Activated naive CD4-positive, alpha-beta T cell treated with anti-CD3 and anti-CD28 coated beads, Interleukin-2, amount 50 U/mL, for 24 hours (primary cell): ENCODE measurements around the gene PSMG3.
"Not testable (repeated sequence)": the region's sequence is repeated elsewhere in the genome, so short reads cannot be mapped to it uniquely, and the experiment has no call there.

Experiments used
- H3K27ac Mint-ChIP-seq: one replicate; pipeline ENCODE4 v1.8.0; 2021; ENCODE audit warnings: mild to moderate bottlenecking, mixed read lengths
- H3K27me3 Mint-ChIP-seq: one replicate; pipeline ENCODE4 v1.8.0; 2021; ENCODE audit warnings: mixed read lengths
- H3K36me3 Mint-ChIP-seq: one replicate; pipeline ENCODE4 v1.8.0; 2021; ENCODE audit warnings: mixed read lengths
- H3K4me1 Mint-ChIP-seq: one replicate; pipeline ENCODE4 v1.8.0; 2021; ENCODE audit warnings: mixed read lengths
- H3K4me3 Mint-ChIP-seq: one replicate; pipeline ENCODE4 v1.8.0; 2021; ENCODE audit warnings: mild to moderate bottlenecking, mixed read lengths
- H3K9me3 Mint-ChIP-seq: one replicate; pipeline ENCODE4 v1.8.0; 2021; ENCODE audit warnings: mixed read lengths

The PSMG3 gene

GRCh38 chr7:1590476-1590875 is 20.6 kb upstream of the PSMG3 start:
- Mint-ChIP-seq H3K27ac (no peak overlapping the region), H3K27me3 (peaks cover 12% of the 10 kb centered on the region), H3K4me3 (no peak overlapping the region), H3K4me1 (peaks cover 20% of the 10 kb centered on the region), H3K9me3 (no peaks in the 10 kb centered on the region), H3K36me3 (no peaks in the 10 kb centered on the region)

- no peak overlapping the region for H3K4me3 Mint-ChIP-seq
- no peaks in the 10 kb centered on the region for H3K9me3 Mint-ChIP-seq
- H3K27me3 Mint-ChIP-seq = peaks cover 12% of the 10 kb centered on the region
- peaks cover 20% of the 10 kb centered on the region for H3K4me1 Mint-ChIP-seq
- H3K36me3 Mint-ChIP-seq = peaks cover 2% of the 10 kb centered on the region
- no peak overlapping the region for H3K27ac Mint-ChIP-seq
These were observed 19.1 kb upstream of the PSMG3 start for GRCh38 chr7:1588978-1589377.

- H3K36me3 Mint-ChIP-seq = peaks cover 2% of the 10 kb centered on the region
- H3K27me3 Mint-ChIP-seq = peaks cover 10% of the 10 kb centered on the region
- peaks cover 14% of the 10 kb centered on the region for H3K4me1 Mint-ChIP-seq
- no peak overlapping the region for H3K27ac Mint-ChIP-seq
- H3K4me3 Mint-ChIP-seq = no peak overlapping the region
- no peaks in the 10 kb centered on the region for H3K9me3 Mint-ChIP-seq
These were observed 17.9 kb upstream of the PSMG3 start for GRCh38 chr7:1587738-1588137.

GRCh38 chr7:1586827-1587705 is 17.2 kb upstream of the PSMG3 start:
- Mint-ChIP-seq H3K36me3 (peaks cover 2% of the 10 kb centered on the region), H3K27me3 (peaks cover 8% of the 10 kb centered on the region), H3K4me1 (peaks cover 9% of the 10 kb centered on the region), H3K27ac (no peak overlapping the region), H3K4me3 (no peak overlapping the region), H3K9me3 (no peaks in the 10 kb centered on the region)

- Mint-ChIP-seq H3K4me1 (peaks cover 1% of the 10 kb centered on the region), H3K27ac (no peak overlapping the region), H3K4me3 (no peak overlapping the region), H3K9me3 (no peaks in the 10 kb centered on the region), H3K27me3 (peaks cover 3% of the 10 kb centered on the region), H3K36me3 (peaks cover 2% of the 10 kb centered on the region)
These were observed 16.4 kb upstream of the PSMG3 start for GRCh38 chr7:1586126-1586826.

- no peaks in the 10 kb centered on the region for H3K9me3 Mint-ChIP-seq
- H3K4me3 Mint-ChIP-seq = no peak overlapping the region
- no peak overlapping the region for H3K27ac Mint-ChIP-seq
- no peaks in the 10 kb centered on the region for H3K27me3 Mint-ChIP-seq
- peaks cover 2% of the 10 kb centered on the region for H3K36me3 Mint-ChIP-seq
- H3K4me1 Mint-ChIP-seq = peaks cover 2% of the 10 kb centered on the region
These were observed 15.5 kb upstream of the PSMG3 start for GRCh38 chr7:1585142-1585981.

GRCh38 chr7:1584700-1585099 is 14.9 kb upstream of the PSMG3 start:
- Mint-ChIP-seq H3K4me1 (peaks cover 9% of the 10 kb centered on the region), H3K27ac (no peak overlapping the region), H3K36me3 (peaks cover 2% of the 10 kb centered on the region), H3K27me3 (no peaks in the 10 kb centered on the region), H3K9me3 (no peaks in the 10 kb centered on the region), H3K4me3 (no peak overlapping the region)

- H3K4me3 Mint-ChIP-seq, H3K9me3 Mint-ChIP-seq, H3K27ac Mint-ChIP-seq, H3K27me3 Mint-ChIP-seq, H3K36me3 Mint-ChIP-seq: not testable (repeated sequence)
- peaks cover 14% of the 10 kb centered on the region for H3K4me1 Mint-ChIP-seq
These were observed 13.6 kb upstream of the PSMG3 start for GRCh38 chr7:1583241-1583930.

GRCh38 chr7:1580422-1581030 is 10.7 kb upstream of the PSMG3 start:
- peaks cover 14% of the 10 kb centered on the region for H3K4me1 Mint-ChIP-seq
- H3K27me3 Mint-ChIP-seq = no peaks in the 10 kb centered on the region
- peaks cover 2% of the 10 kb centered on the region for H3K36me3 Mint-ChIP-seq
- no peak overlapping the region for H3K27ac Mint-ChIP-seq
- no peaks in the 10 kb centered on the region for H3K9me3 Mint-ChIP-seq
- H3K4me3 Mint-ChIP-seq = no peak overlapping the region

GRCh38 chr7:1579481-1580421 is 9.9 kb upstream of the PSMG3 start:
- peak overlapping the region; percentile 24 for H3K27ac Mint-ChIP-seq
- H3K36me3 Mint-ChIP-seq = no peaks in the 10 kb centered on the region

GRCh38 chr7:1578513-1578912 is 8.7 kb upstream of the PSMG3 start:
- Mint-ChIP-seq H3K4me3 (no peak overlapping the region), H3K4me1 (peaks cover 14% of the 10 kb centered on the region), H3K27ac (no peak overlapping the region), H3K27me3 (no peaks in the 10 kb centered on the region), H3K9me3 (no peaks in the 10 kb centered on the region), H3K36me3 (no peaks in the 10 kb centered on the region)

More at GRCh38 chr7:1579481-1580421, 9.9 kb upstream of the PSMG3 start:
- H3K27me3 Mint-ChIP-seq = no peaks in the 10 kb centered on the region
- H3K4me1 Mint-ChIP-seq = peaks cover 14% of the 10 kb centered on the region
- no peak overlapping the region for H3K4me3 Mint-ChIP-seq
- H3K9me3 Mint-ChIP-seq = no peaks in the 10 kb centered on the region

- Mint-ChIP-seq H3K36me3 (no peaks in the 10 kb centered on the region), H3K4me1 (peaks cover 28% of the 10 kb centered on the region), H3K4me3 (no peak overlapping the region), H3K27ac (no peak overlapping the region), H3K27me3 (no peaks in the 10 kb centered on the region), H3K9me3 (no peaks in the 10 kb centered on the region)
These were observed 6.9 kb upstream of the PSMG3 start for GRCh38 chr7:1576521-1577253.

GRCh38 chr7:1575809-1576208 is 6.0 kb upstream of the PSMG3 start:
- no peaks in the 10 kb centered on the region for H3K9me3 Mint-ChIP-seq
- H3K27me3 Mint-ChIP-seq = no peaks in the 10 kb centered on the region
- no peak overlapping the region for H3K27ac Mint-ChIP-seq
- H3K4me1 Mint-ChIP-seq = peaks cover 35% of the 10 kb centered on the region
- no peak overlapping the region for H3K4me3 Mint-ChIP-seq
- H3K36me3 Mint-ChIP-seq = no peaks in the 10 kb centered on the region
